Inferior parietal cortex (tissue), 1 donor: ENCODE results near the gene PDE4A.

ENCODE experiments used
- DNase-seq: peaks from one replicate; pipeline ENCODE4 v3.0.0-alpha.2; 2016; ENCODE audit errors: extremely low spot score

Gene PDE4A

GRCh38 chr19:10510301-10510802 is 90.0 kb downstream of the PDE4A start:
- DNase-seq, result no peak

GRCh38 chr19:10513223-10513622 is 92.9 kb downstream of the PDE4A start:
- no peak for DNase-seq

- DNase-seq, result no peak
Measured at GRCh38 chr19:10514211-10515145, 94.1 kb downstream of the PDE4A start.

GRCh38 chr19:10516064-10516385 is 95.7 kb downstream of the PDE4A start:
- DNase-seq, result no peak

GRCh38 chr19:10516671-10517286 is 96.4 kb downstream of the PDE4A start:
- DNase-seq, result no peak

DNA sequence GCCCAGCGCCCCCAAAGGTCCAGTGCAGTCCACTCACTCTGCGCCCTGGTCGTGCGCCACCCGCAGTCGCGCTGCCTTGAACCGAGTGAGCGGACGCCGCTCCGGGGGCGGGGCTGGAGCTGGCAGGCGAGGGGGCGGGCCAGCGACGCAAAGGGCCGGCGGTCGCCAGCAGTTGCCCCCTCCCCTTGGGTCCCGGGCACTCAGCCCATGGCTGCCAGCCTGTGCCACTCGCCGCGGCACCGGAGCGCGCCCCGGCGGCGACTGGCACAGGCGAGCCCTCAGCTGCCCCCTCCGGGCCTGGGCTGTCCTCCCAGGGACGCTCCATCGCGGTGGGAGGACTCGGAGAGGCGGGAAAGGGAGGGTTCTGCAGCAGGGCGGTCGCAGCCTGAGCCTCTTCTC is 97.0 kb downstream of the PDE4A start, which contains the start of gene S1PR5:
S1PR5 (minus strand) TSS at position 87 of the 399 bp plus-strand sequence. CDS start 2,436 bp downstream, outside the sequence.
- DNase-seq, result peak; percentile 77

DNA sequence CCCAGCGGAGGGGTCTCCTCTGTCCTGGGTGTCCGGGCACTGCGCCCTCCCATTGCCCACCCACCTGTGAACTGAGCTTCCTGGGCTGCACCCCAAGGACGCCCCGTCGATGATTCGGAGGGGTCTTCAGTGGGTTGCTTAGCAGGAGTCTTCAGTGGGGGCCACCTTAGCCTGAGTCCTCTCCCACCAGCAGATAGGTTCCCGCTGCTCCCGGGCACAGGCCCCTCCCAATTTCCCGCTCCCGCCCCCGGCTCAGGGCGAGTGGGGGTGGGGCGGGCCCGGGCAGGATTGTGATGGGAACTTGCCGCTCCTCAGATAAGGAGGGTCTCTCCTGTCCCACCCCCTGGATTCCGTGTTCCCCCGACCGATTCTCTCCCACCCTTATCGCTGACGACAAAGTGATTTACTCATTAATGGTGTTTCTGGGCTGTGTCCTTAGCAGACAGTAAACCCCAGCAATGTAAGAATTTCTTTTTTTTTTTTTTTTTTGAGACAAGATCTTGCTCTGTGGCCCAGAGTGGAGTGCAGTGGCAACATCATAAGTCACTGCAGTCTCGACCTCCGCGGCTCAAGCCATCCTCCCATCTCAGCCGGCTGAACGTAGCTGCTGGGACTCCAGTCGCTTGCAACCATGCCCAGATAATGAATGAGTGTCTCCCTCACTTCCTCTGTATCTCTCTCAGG is 97.6 kb downstream of the PDE4A start:
- no peak for DNase-seq

- DNase-seq, result no peak
Measured at GRCh38 chr19:10518444-10519361, 98.4 kb downstream of the PDE4A start.
